Parathyroid adenoma (tissue), 2 donors: ENCODE measurements around the gene SERPINA4.

Experiments
- H2AFZ ChIP-seq: fragments of 300-600 bp; sonication (generic); one replicate; pipeline ENCODE4 v1.7.0; 2017; ENCODE audit warnings: antibody characterized with exemption, mild to moderate bottlenecking
- H3K27ac ChIP-seq: fragments of 300-600 bp; sonication (generic); one replicate; pipeline ENCODE4 v1.7.0; 2017
- H3K27me3 ChIP-seq: fragments of 300-600 bp; sonication (generic); one replicate; pipeline ENCODE4 v1.7.0; 2017; ENCODE audit warnings: low read length; ENCODE audit not compliant: control insufficient read depth, insufficient read depth
- H3K36me3 ChIP-seq: fragments of 300-600 bp; sonication (generic); one replicate; pipeline ENCODE4 v1.7.0; 2017; ENCODE audit warnings: low read length; ENCODE audit not compliant: control insufficient read depth, insufficient read depth
- H3K4me1 ChIP-seq: fragments of 300-600 bp; sonication (generic); one replicate; pipeline ENCODE4 v1.7.0; 2017; ENCODE audit warnings: control low read depth
- H3K4me2 ChIP-seq: fragments of 300-600 bp; sonication (generic); one replicate; pipeline ENCODE4 v1.7.0; 2017; ENCODE audit warnings: low read length
- H3K4me3 ChIP-seq: fragments of 300-600 bp; sonication (generic); one replicate; pipeline ENCODE4 v1.7.0; 2017; ENCODE audit warnings: low read depth, low read length
- H3K79me2 ChIP-seq: fragments of 300-600 bp; sonication (generic); one replicate; pipeline ENCODE4 v1.7.0; 2017; ENCODE audit warnings: control low read depth
- H3K9ac ChIP-seq: fragments of 300-600 bp; sonication (generic); one replicate; pipeline ENCODE4 v1.7.0; 2017; ENCODE audit warnings: mild to moderate bottlenecking
- H3K9me3 ChIP-seq: fragments of 300-600 bp; sonication (generic); one replicate; pipeline ENCODE4 v1.7.0; 2017; ENCODE audit warnings: low read length; ENCODE audit not compliant: control insufficient read depth
- CTCF ChIP-seq: fragments of 300-600 bp; sonication (generic); IDR thresholded peaks from one replicate; pipeline ENCODE4 v1.7.0; 2017; ENCODE audit warnings: antibody characterized with exemption, mild to moderate bottlenecking
- donor health status: primary hyperparathyroidism.

SERPINA4 gene

DNA sequence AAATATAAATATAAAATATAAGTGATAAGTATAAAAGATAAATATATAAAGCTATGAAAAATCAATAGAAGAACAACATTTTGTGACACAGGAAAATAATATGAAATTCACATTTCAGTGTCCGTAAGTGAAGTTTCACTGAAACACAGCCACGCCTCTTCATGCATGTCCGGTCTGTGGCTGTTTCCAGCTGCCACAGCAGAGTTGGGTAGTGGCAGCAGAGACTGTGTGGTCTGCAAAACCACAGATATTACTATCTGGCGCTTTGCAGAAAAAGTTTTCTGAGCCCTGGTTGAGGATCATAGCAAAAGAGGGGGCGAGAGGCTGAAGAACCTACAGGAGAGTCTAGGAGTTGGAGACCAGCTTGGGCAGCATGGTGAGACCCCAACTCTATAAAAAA, 780 bp downstream of the SERPINA4 start:
- H3K79me2 ChIP-seq = no peaks in the 10 kb centered on the region
- no peak overlapping the region for H3K4me2 ChIP-seq
- TF ChIP-seq CTCF = no peak
- no peak overlapping the region for H2AFZ ChIP-seq
- no peak overlapping the region for H3K9ac ChIP-seq
- H3K27ac ChIP-seq = no peak overlapping the region
- no peaks in the 10 kb centered on the region for H3K4me1 ChIP-seq
- H3K4me3 ChIP-seq = no peak overlapping the region
- H3K27me3 ChIP-seq = no peaks in the 10 kb centered on the region
- H3K9me3 ChIP-seq = no peaks in the 10 kb centered on the region
- H3K36me3 ChIP-seq = no peaks in the 10 kb centered on the region

GRCh38 chr14:94562941-94563883, 2.0 kb downstream of the SERPINA4 start:
- Histone ChIP-seq H3K4me2 (no peak overlapping the region), H3K27ac (no peak overlapping the region), H3K79me2 (no peaks in the 10 kb centered on the region), H3K4me1 (no peaks in the 10 kb centered on the region), H3K27me3 (no peaks in the 10 kb centered on the region), H3K4me3 (no peak overlapping the region), H3K9ac (no peak overlapping the region), H3K9me3 (no peaks in the 10 kb centered on the region), H2AFZ (no peak overlapping the region), H3K36me3 (no peaks in the 10 kb centered on the region)
- no peak for TF ChIP-seq CTCF

DNA sequence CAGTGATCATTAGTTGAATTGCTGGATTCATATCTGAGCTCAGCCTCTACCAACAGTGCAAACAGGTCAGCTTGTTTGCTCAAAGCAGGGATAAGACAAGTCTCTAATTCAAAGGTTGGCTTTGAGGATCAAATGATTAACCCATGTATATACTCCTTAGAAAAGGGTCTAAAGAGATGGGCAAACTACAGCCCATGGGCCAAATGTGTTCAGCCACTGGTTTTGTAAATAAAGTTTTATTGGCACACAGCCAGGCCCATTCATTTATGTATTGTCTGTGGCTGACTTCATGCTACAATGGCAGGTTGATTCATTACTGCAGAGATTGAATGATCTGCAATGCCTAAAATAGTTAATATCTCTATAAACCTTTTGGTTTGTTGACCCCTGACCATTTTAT, 3.1 kb downstream of the SERPINA4 start:
- H2AFZ ChIP-seq = no peak overlapping the region
- TF ChIP-seq CTCF = no peak
- H3K4me1 ChIP-seq = no peaks in the 10 kb centered on the region
- H3K9me3 ChIP-seq = no peaks in the 10 kb centered on the region
- no peaks in the 10 kb centered on the region for H3K36me3 ChIP-seq
- H3K27me3 ChIP-seq = no peaks in the 10 kb centered on the region
- no peak overlapping the region for H3K4me3 ChIP-seq
- H3K79me2 ChIP-seq = no peaks in the 10 kb centered on the region
- H3K9ac ChIP-seq = no peak overlapping the region
- no peak overlapping the region for H3K27ac ChIP-seq
- H3K4me2 ChIP-seq = no peak overlapping the region

DNA sequence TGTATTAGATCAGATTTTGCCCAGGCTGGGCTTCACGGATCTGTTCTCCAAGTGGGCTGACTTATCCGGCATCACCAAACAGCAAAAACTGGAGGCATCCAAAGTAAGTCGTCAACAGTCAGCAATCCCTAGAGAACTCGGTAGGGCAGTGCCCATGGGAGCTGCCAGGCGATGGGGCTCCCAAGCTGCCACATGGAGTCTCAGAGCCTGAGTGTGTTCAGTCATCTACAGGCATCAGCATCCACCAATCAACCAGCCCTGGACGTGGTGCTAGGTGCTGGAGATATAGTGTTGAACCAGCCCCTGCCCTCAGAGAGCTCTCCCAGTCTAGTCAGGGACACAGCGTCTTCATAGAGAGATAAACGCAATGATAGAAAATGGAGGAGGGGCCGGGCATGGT, 6.9 kb downstream of the SERPINA4 start:
- no peak overlapping the region for H2AFZ ChIP-seq
- no peak for TF ChIP-seq CTCF

More for the DNA sequence above, 6.9 kb downstream of the SERPINA4 start:
- no peaks in the 10 kb centered on the region for H3K4me1 ChIP-seq
- H3K36me3 ChIP-seq = no peaks in the 10 kb centered on the region
- no peak overlapping the region for H3K4me2 ChIP-seq
- H3K4me3 ChIP-seq = no peak overlapping the region
- no peak overlapping the region for H3K27ac ChIP-seq
- no peaks in the 10 kb centered on the region for H3K27me3 ChIP-seq
- H3K79me2 ChIP-seq = no peaks in the 10 kb centered on the region
- no peak overlapping the region for H3K9ac ChIP-seq
- no peaks in the 10 kb centered on the region for H3K9me3 ChIP-seq
